ENCODE data around the gene PTGFRN. TPM values are rescaled to one million over a fixed set of nuclear protein-coding genes. Genes with fewer than 3 reads are reported as not detected.

PTGFRN gene
- total RNA-seq, 1 experiment from 2014 or later = 60.6 TPM

DNA sequence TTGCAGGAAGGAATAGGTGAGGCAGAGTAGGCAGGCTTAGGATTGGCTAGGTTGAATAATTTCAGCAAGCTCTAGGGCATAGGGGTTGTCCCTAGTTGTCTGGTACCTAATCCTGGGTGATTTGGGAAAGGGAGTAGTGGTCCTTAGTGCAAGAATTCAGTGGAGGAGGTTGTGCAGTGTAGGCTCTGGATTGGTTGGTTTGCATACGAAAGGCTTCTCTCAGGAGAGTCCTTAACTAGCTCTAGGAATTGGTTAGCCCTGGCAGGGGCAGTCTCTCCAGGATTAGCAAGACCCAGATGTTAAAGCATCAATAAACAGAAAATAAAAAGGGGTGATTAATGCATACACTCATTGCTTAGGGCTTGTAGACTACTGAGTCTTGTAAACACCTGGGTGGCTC, 82.2 kb downstream of the PTGFRN start:
- TF ChIP-seq POLR2AphosphoS5 (IDR thresholded peaks at IDR 0.05; ENCODE audit: low read depth, low read length) = no peak
- no peak for TF ChIP-seq TCF7L2 (IDR thresholded peaks at IDR 0.05; ENCODE audit: borderline replicate concordance, extremely low read depth, insufficient read depth, insufficient read length)
- no peak for TF ChIP-seq EGR1 (IDR thresholded peaks at IDR 0.05; ENCODE audit: low read depth)
- no peak for TF ChIP-seq ZNF274 (IDR thresholded peaks at IDR 0.05; ENCODE audit: low read depth, low read length)
- no peak for TF ChIP-seq SIN3A (IDR thresholded peaks at IDR 0.05; ENCODE audit: low read depth)
- TF ChIP-seq ELF1 (IDR thresholded peaks at IDR 0.05; ENCODE audit: borderline replicate concordance, low read depth) = no peak
- no peak for TF ChIP-seq SRF (IDR thresholded peaks at IDR 0.05; ENCODE audit: low read depth)
- TF ChIP-seq CBX3 (IDR thresholded peaks at IDR 0.05; ENCODE audit: low read depth) = no peak
- TF ChIP-seq CTCF (IDR thresholded peaks at IDR 0.05 in 2 of 3, conservative IDR thresholded peaks at IDR 0.05 in 1 of 3; ENCODE audit: borderline replicate concordance in 1 of 3, insufficient read depth in 1 of 3, low read depth in 2 of 3, low read length in 2 of 3) = no peak
- TF ChIP-seq RAD21 (IDR thresholded peaks at IDR 0.05; ENCODE audit: low read depth) = no peak
- Histone ChIP-seq H3K79me2 (ENCODE audit: insufficient read depth, low read length) (no peaks in the 10 kb centered on the region), H2AFZ (ENCODE audit: low read depth, low read length, poor library complexity, severe bottlenecking) (no peak overlapping the region), H3K4me3 (replicated peaks in 1 of 2; ENCODE audit: low read depth in 1 of 2, low read length in 2 of 2) (no peak overlapping the region), H3K9me2 (ENCODE audit: insufficient read depth) (no peaks in the 10 kb centered on the region), H3K27ac (ENCODE audit: low read depth, low read length) (no peak overlapping the region), H4K20me1 (ENCODE audit: insufficient read depth) (no peaks in the 10 kb centered on the region), H3K4me2 (ENCODE audit: low read length) (no peak overlapping the region), H3K36me3 (ENCODE audit: control insufficient read depth in 1 of 2, insufficient read depth in 2 of 2, low read length in 2 of 2) (no peaks in the 10 kb centered on the region; a peak in 1 of 4 replicates), H3K27me3 (ENCODE audit: insufficient read depth, low read length) (no peaks in the 10 kb centered on the region), H3K9me3 (ENCODE audit: control insufficient read depth in 1 of 2, insufficient read depth in 1 of 2, low read depth in 1 of 2, low read length in 2 of 2) (no peaks in the 10 kb centered on the region), H3K4me1 (ENCODE audit: control insufficient read depth in 1 of 2, insufficient read depth in 2 of 2, low read length in 2 of 2) (peaks cover 0 to 3% of the 10 kb centered on the region in 2 experiments; a peak in 1 of 4 replicates), H3K9ac (ENCODE audit: low read length) (no peak overlapping the region)
- BruUV-seq (replicated peaks) = no TSS peak
- no peak for ATAC-seq
- intact Hi-C loops (cut with micrococcal nuclease) = no loop called here
- ChIA-PET CTCF (no interaction called here), RAD21 (ENCODE audit: low non-redundant PET in 1 of 2, low total read pairs in 2 of 2, uncharacterized antibody in 2 of 2, unreplicated experiment in 2 of 2) (no interaction called here), POLR2A (no interaction called here)
- DNase-seq (ENCODE audit: low read depth, low spot score) = no peak

All from HCT116 (cell line).